ENCODE data around the gene GMEB2. TPM values are rescaled to one million over a fixed set of nuclear protein-coding genes. Genes with fewer than 3 reads are reported as not detected.

The GMEB2 gene
- total RNA-seq, 1 experiment from 2014 or later: 21.5 TPM

GRCh38 chr20:63578224-63579016, 48.5 kb downstream of the GMEB2 start:
- peaks cover 3% of the 10 kb centered on the region for H3K27me3 Mint-ChIP-seq (ENCODE audit: insufficient read depth, unreplicated experiment)
- H3K9me3 Mint-ChIP-seq (ENCODE audit: unreplicated experiment): no peaks in the 10 kb centered on the region
- no peaks in the 10 kb centered on the region for H3K36me3 Mint-ChIP-seq (ENCODE audit: insufficient read depth, unreplicated experiment)
- POLR2A ChIA-PET: no interaction called here
- no peaks in the 10 kb centered on the region for H3K9me3 ChIP-seq
- peaks cover 8% of the 10 kb centered on the region for H3K4me1 ChIP-seq
- intact Hi-C loops (cut with micrococcal nuclease; ENCODE audit: unreplicated experiment): no loop called here
- CTCF ChIA-PET: interaction anchor here (0.7 to 1.4 kb wide), 3 partner anchors 40 to 63 kb away, joined by 3 to 6 read pairs (median 3); no protein-coding TSS in a partner anchor
- no peaks in the 10 kb centered on the region for H3K4me1 Mint-ChIP-seq (ENCODE audit: low read depth, unreplicated experiment)
- no TSS peak for BruUV-seq (replicated peaks)
- H3K4me3 Mint-ChIP-seq (ENCODE audit: unreplicated experiment): no peak overlapping the region
- no peak for TF ChIP-seq CTCF (IDR thresholded peaks at IDR 0.05; ENCODE audit: insufficient read depth in 1 of 2, low read depth in 1 of 2, low read length in 1 of 2, severe bottlenecking in 1 of 2, unreplicated experiment in 1 of 2)
- no peaks in the 10 kb centered on the region for H3K36me3 ChIP-seq (ENCODE audit: control insufficient read depth, insufficient read depth, low read length)
- no peaks in the 10 kb centered on the region for H3K27me3 ChIP-seq (replicated peaks; ENCODE audit: control insufficient read depth, insufficient read depth, low read length)
- no peak overlapping the region for H3K4me3 ChIP-seq (ENCODE audit: low read depth, low read length)
- H3K27ac Mint-ChIP-seq (ENCODE audit: unreplicated experiment): no peak overlapping the region
- no peak for DNase-seq

GRCh38 chr20:63577317-63577894, 49.5 kb downstream of the GMEB2 start:
- intact Hi-C loops (cut with micrococcal nuclease; ENCODE audit: unreplicated experiment): no loop called here
- H3K27me3 Mint-ChIP-seq (ENCODE audit: insufficient read depth, unreplicated experiment): peaks cover 3% of the 10 kb centered on the region
- POLR2A ChIA-PET: no interaction called here
- no peaks in the 10 kb centered on the region for H3K4me1 Mint-ChIP-seq (ENCODE audit: low read depth, unreplicated experiment)
- Histone ChIP-seq H3K27me3 (replicated peaks; ENCODE audit: control insufficient read depth, insufficient read depth, low read length) (no peaks in the 10 kb centered on the region), H3K36me3 (ENCODE audit: control insufficient read depth, insufficient read depth, low read length) (no peaks in the 10 kb centered on the region), H3K4me3 (ENCODE audit: low read depth, low read length) (no peak overlapping the region), H3K4me1 (peaks cover 15% of the 10 kb centered on the region), H3K9me3 (no peaks in the 10 kb centered on the region)
- no peak for DNase-seq
- no peaks in the 10 kb centered on the region for H3K9me3 Mint-ChIP-seq (ENCODE audit: unreplicated experiment)
- no peak overlapping the region for H3K27ac Mint-ChIP-seq (ENCODE audit: unreplicated experiment)
- no peak for TF ChIP-seq CTCF (IDR thresholded peaks at IDR 0.05; ENCODE audit: insufficient read depth in 1 of 2, low read depth in 1 of 2, low read length in 1 of 2, severe bottlenecking in 1 of 2, unreplicated experiment in 1 of 2)
- no peaks in the 10 kb centered on the region for H3K36me3 Mint-ChIP-seq (ENCODE audit: insufficient read depth, unreplicated experiment)
- BruUV-seq (replicated peaks): no TSS peak
- CTCF ChIA-PET: interaction anchor here (0.6 to 1.4 kb wide), 3 partner anchors 40 to 212 kb away, joined by 3 to 10 read pairs (median 8); partner anchors contain the start of gene PTK6
- H3K4me3 Mint-ChIP-seq (ENCODE audit: unreplicated experiment): no peak overlapping the region

GRCh38 chr20:63576311-63576710, 50.6 kb downstream of the GMEB2 start:
- Mint-ChIP-seq H3K27me3 (ENCODE audit: insufficient read depth, unreplicated experiment) (peaks cover 3% of the 10 kb centered on the region), H3K27ac (ENCODE audit: unreplicated experiment) (no peak overlapping the region), H3K4me3 (ENCODE audit: unreplicated experiment) (peak overlapping the region; percentile 16), H3K36me3 (ENCODE audit: insufficient read depth, unreplicated experiment) (no peaks in the 10 kb centered on the region), H3K9me3 (ENCODE audit: unreplicated experiment) (no peaks in the 10 kb centered on the region), H3K4me1 (ENCODE audit: low read depth, unreplicated experiment) (no peaks in the 10 kb centered on the region)
- intact Hi-C loops (cut with micrococcal nuclease; ENCODE audit: unreplicated experiment): no loop called here
- Histone ChIP-seq H3K4me1 (peaks cover 15% of the 10 kb centered on the region), H3K36me3 (ENCODE audit: control insufficient read depth, insufficient read depth, low read length) (no peaks in the 10 kb centered on the region), H3K27me3 (replicated peaks; ENCODE audit: control insufficient read depth, insufficient read depth, low read length) (no peaks in the 10 kb centered on the region), H3K4me3 (ENCODE audit: low read depth, low read length) (no peak overlapping the region), H3K9me3 (no peaks in the 10 kb centered on the region)
- no TSS peak for BruUV-seq (replicated peaks)
- CTCF ChIA-PET: interaction anchor here (1.4 kb wide), 1 partner anchor 38 kb away, joined by 10 read pairs; the partner anchor contains the start of gene PTK6
- POLR2A ChIA-PET: no interaction called here
- DNase-seq: no peak
- no peak for TF ChIP-seq CTCF (IDR thresholded peaks at IDR 0.05; ENCODE audit: insufficient read depth in 1 of 2, low read depth in 1 of 2, low read length in 1 of 2, severe bottlenecking in 1 of 2, unreplicated experiment in 1 of 2)

All from Caco-2 (cell line).